ENCODE measurements around the gene CLDN14.
A peak's percentile ranks its signal among the peaks of the same experiment; 100 is the strongest.

The CLDN14 gene

GRCh38 chr21:36479415-36480402 lies at the start of gene CLDN14:
Gene CLDN14, minus strand, starts transcription at chr21:36480122. Its CDS starts 18,427 bp downstream, at chr21:36461695.
- no peak for DNase-seq

GRCh38 chr21:36528716-36529115 lies 48.8 kb upstream of the CLDN14 start:
- DNase-seq, result no peak

- no peak for DNase-seq
These were observed 47.4 kb upstream of the CLDN14 start for GRCh38 chr21:36527317-36527716.

- DNase-seq, result no peak
These were observed 46.2 kb upstream of the CLDN14 start for GRCh38 chr21:36526104-36526503.

- peak; percentile 90 for DNase-seq
These were observed 44.6 kb upstream of the CLDN14 start for GRCh38 chr21:36524477-36524876.

GRCh38 chr21:36522219-36522808 lies 42.4 kb upstream of the CLDN14 start:
- no peak for DNase-seq

GRCh38 chr21:36518883-36519492 lies 39.1 kb upstream of the CLDN14 start:
- no peak for DNase-seq

- DNase-seq, result no peak
These were observed 37.6 kb upstream of the CLDN14 start for GRCh38 chr21:36517366-36518075.

GRCh38 chr21:36516281-36516680 lies 36.4 kb upstream of the CLDN14 start:
- no peak for DNase-seq

GRCh38 chr21:36513430-36513829 lies 33.5 kb upstream of the CLDN14 start:
- no peak for DNase-seq

GRCh38 chr21:36512971-36513370 lies 33.0 kb upstream of the CLDN14 start:
- no peak for DNase-seq

GRCh38 chr21:36511484-36512220 lies 31.7 kb upstream of the CLDN14 start:
- no peak for DNase-seq

- DNase-seq, result peak; percentile 61
These were observed 31.0 kb upstream of the CLDN14 start for GRCh38 chr21:36510911-36511310.

GRCh38 chr21:36509973-36510664 lies 30.2 kb upstream of the CLDN14 start:
- peak; percentile 28 for DNase-seq

GRCh38 chr21:36508948-36509347 lies 29.0 kb upstream of the CLDN14 start:
- DNase-seq, result peak; percentile 93

- no peak for DNase-seq
These were observed 27.6 kb upstream of the CLDN14 start for GRCh38 chr21:36507397-36508018.

GRCh38 chr21:36506482-36506881 lies 26.6 kb upstream of the CLDN14 start:
- DNase-seq, result no peak

GRCh38 chr21:36504067-36505058 lies 24.4 kb upstream of the CLDN14 start:
- DNase-seq, result peak; percentile 23

- no peak for DNase-seq
These were observed 22.4 kb upstream of the CLDN14 start for GRCh38 chr21:36502365-36502764.

GRCh38 chr21:36501589-36501892 lies 21.6 kb upstream of the CLDN14 start:
- no peak for DNase-seq
